ENCODE results near the gene ETV5.

ETV5 gene

GRCh38 chr3:186053954-186054791 is 54.7 kb downstream of the ETV5 start:
- peaks cover 0 to 16% of the 10 kb centered on the region in 2 experiments; a peak in 1 of 3 replicates for H3K36me3 ChIP-seq (ENCODE audit: control insufficient read depth in 2 of 2, insufficient read depth in 1 of 2, low read length in 2 of 2)
- no peak overlapping the region for H3K4me3 ChIP-seq (ENCODE audit: low read depth, low read length)
- H3K27ac ChIP-seq (ENCODE audit: extremely low read depth, low read depth, low read length): no peak overlapping the region
- POLR2A ChIA-PET: interaction anchor here (0.5 kb wide), 1 partner anchor 649 kb away, joined by 3 read pairs; no protein-coding TSS in a partner anchor
- TF ChIP-seq ZNF169 (tag by site-specific recombination; IDR thresholded peaks at IDR 0.05) (no peak), ZSCAN16 (tag by site-specific recombination; IDR thresholded peaks at IDR 0.05) (no peak), SCRT1 (tag by site-specific recombination; IDR thresholded peaks at IDR 0.05; ENCODE audit: borderline replicate concordance) (no peak), ZNF558 (tag by site-specific recombination; IDR thresholded peaks at IDR 0.05) (no peak), ZNF571 (tag by site-specific recombination; IDR thresholded peaks at IDR 0.05) (no peak)
- no peaks in the 10 kb centered on the region for H3K4me1 ChIP-seq (ENCODE audit: control insufficient read depth, insufficient read depth, low read length)
- CTCF ChIA-PET: no interaction called here
- no peaks in the 10 kb centered on the region for H3K9me3 ChIP-seq (ENCODE audit: control insufficient read depth, insufficient read depth, low read depth, low read length)

DNA sequence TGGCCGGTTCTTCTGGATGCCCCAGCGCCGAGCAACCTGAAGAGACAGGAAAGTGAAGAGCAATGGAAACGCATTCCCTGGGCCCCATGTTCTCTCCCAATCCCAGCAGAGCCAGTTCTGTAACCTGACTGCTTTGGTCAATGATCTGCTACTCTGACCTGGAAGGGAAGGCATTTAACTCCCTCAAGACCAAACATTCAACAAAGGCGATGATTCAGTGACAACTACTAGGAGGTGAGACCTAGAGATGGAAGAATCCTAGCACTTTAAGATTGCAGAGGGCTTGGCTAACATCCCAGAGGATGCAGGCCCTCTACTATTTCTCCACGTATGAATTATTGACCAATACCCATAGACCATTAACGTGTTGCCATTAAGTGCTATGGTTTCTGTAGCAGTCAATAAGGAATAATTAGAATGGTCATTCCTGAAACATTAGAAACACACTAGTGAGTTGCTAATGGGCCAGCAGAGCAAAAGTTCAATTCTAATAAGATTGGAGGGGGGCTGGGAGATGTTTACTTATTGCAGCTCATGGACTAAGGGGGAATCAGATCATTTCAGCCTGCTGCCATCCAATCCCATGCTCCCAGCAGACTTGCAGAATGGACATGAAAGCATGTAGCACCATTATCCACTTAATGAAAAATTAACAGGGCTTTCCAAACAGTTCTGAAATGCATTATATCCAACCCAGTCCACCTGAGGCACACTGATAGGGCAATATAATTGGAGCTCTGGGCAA is 56.6 kb downstream of the ETV5 start:
- ChIA-PET POLR2A (no interaction called here), CTCF (no interaction called here)
- no peaks in the 10 kb centered on the region for H3K9me3 ChIP-seq (ENCODE audit: control insufficient read depth, insufficient read depth, low read depth, low read length)
- H3K27ac ChIP-seq (ENCODE audit: extremely low read depth, low read depth, low read length): no peak overlapping the region
- H3K4me3 ChIP-seq (ENCODE audit: low read depth, low read length): no peak overlapping the region
- TF ChIP-seq KLF9 (tag by site-specific recombination; IDR thresholded peaks at IDR 0.05; ENCODE audit: low read depth) (no peak), MYNN (tag by site-specific recombination; IDR thresholded peaks at IDR 0.05; ENCODE audit: borderline replicate concordance) (no peak), ZNF324 (tag by site-specific recombination; IDR thresholded peaks at IDR 0.05) (no peak), ZSCAN5A (tag by site-specific recombination; IDR thresholded peaks at IDR 0.05) (no peak), FEZF1 (tag by site-specific recombination; IDR thresholded peaks at IDR 0.05) (no peak), ZNF747 (tag by site-specific recombination; IDR thresholded peaks at IDR 0.05) (no peak), ZSCAN30 (tag by site-specific recombination; IDR thresholded peaks at IDR 0.05) (no peak), ZBTB44 (tag by site-specific recombination; IDR thresholded peaks at IDR 0.05) (no peak), ZNF837 (tag by site-specific recombination; IDR thresholded peaks at IDR 0.05) (no peak), ZNF280C (tag by site-specific recombination; IDR thresholded peaks at IDR 0.05) (no peak), ZNF211 (tag by site-specific recombination; IDR thresholded peaks at IDR 0.05; ENCODE audit: low read depth) (no peak), ZXDB (tag by site-specific recombination; IDR thresholded peaks at IDR 0.05) (no peak), ZNF426 (tag by site-specific recombination; IDR thresholded peaks at IDR 0.05) (no peak), EGR2 (tag by site-specific recombination; IDR thresholded peaks at IDR 0.05; ENCODE audit: low read depth) (no peak)
- peaks cover 0 to 22% of the 10 kb centered on the region in 2 experiments; a peak in 1 of 3 replicates for H3K36me3 ChIP-seq (ENCODE audit: control insufficient read depth in 2 of 2, insufficient read depth in 1 of 2, low read length in 2 of 2)
- H3K4me1 ChIP-seq (ENCODE audit: control insufficient read depth, insufficient read depth, low read length): no peaks in the 10 kb centered on the region
